Ishikawa (cell line): Measurements from ENCODE around the gene ABR.

ENCODE experiments used
- CEBPB ChIP-seq: IDR thresholded peaks from 2 replicates; pipeline ENCODE4 v1.6.1; 2012
- CREB1 ChIP-seq: IDR thresholded peaks from 2 replicates; pipeline ENCODE4 v1.6.1; 2012; ENCODE audit warnings: low read depth
- EGR1 ChIP-seq: IDR thresholded peaks from 2 replicates; pipeline ENCODE4 v1.6.1; 2012
- EP300 ChIP-seq: IDR thresholded peaks from 2 replicates; pipeline ENCODE4 v1.6.1; 2012; ENCODE audit warnings: borderline replicate concordance
- FOXM1 ChIP-seq: IDR thresholded peaks from 2 replicates; pipeline ENCODE4 v1.6.1; 2012; ENCODE audit warnings: low read depth, borderline replicate concordance
- NFIC ChIP-seq: IDR thresholded peaks from 2 replicates; pipeline ENCODE4 v1.6.1; 2012
- RAD21 ChIP-seq: IDR thresholded peaks from 2 replicates; pipeline ENCODE4 v1.6.1; 2012; ENCODE audit warnings: low read depth
- TAF1 ChIP-seq: IDR thresholded peaks from 2 replicates; pipeline ENCODE4 v1.6.1; 2012; ENCODE audit warnings: low read depth, mild to moderate bottlenecking
- TCF12 ChIP-seq: IDR thresholded peaks from 2 replicates; pipeline ENCODE4 v1.6.1; 2012; ENCODE audit warnings: low read depth
- TEAD4 ChIP-seq: IDR thresholded peaks from 2 replicates; pipeline ENCODE4 v1.6.1; 2012
- YY1 ChIP-seq: IDR thresholded peaks from 2 replicates; pipeline ENCODE4 v1.6.1; 2012; ENCODE audit warnings: low read depth
- ZBTB7A ChIP-seq: IDR thresholded peaks from 2 replicates; pipeline ENCODE4 v1.6.1; 2012; ENCODE audit warnings: low read depth
- TF ChIP-seq, protein P1 (sequence below): IDR thresholded peaks from 2 replicates; pipeline ENCODE4 v1.6.1; 2012; ENCODE audit warnings: low read depth, mild to moderate bottlenecking
- TF ChIP-seq, protein P2 (sequence below): IDR thresholded peaks from 2 replicates; pipeline ENCODE4 v1.6.1; 2012
- TF ChIP-seq, protein P3 (sequence below): IDR thresholded peaks from 2 replicates; pipeline ENCODE4 v1.6.1; 2012

ABR gene

DNA sequence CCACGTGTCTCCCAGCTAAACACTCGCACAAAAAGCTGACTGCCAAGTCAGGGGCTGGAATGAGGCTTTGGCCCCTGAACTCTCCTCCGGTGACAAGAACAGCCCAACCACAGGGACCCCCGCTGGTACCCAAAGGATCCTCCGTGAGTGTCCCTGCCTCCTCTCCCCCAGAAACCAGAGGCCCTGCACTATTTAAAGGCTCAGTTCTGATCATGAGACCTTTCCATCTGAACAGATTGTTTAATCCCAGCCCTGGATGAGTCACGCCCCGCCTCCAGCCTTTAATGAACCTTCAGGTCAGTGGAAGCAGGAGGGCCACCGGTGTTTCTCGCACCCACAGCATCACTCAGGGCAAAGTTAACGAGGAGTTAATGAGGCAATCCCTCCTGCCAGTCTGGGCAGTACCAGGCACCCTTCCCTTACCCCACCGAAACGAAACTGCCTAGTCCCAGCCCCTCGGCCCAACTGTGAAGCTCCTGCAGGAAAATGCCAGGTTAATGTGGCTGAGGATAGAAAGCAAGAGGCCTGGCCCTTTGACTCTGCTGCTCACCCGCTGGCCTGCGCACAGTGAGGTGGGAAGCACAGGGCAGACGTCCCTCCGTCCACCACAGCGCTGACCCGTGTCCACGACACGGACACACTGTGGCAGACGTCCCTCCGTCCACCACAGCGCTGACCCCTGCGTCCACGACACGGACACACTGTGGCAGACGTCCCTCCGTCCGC is 150.4 kb downstream of the ABR start:
- TF ChIP-seq EGR1 = no peak
- TF ChIP-seq YY1 = no peak
- no peak for TF ChIP-seq RAD21
- TF ChIP-seq EP300 = no peak
- TF ChIP-seq NFIC = no peak
- TF ChIP-seq CEBPB = no peak
- no peak for TF ChIP-seq ZBTB7A
- TF ChIP-seq TCF12 = no peak
- TF ChIP-seq FOXM1 = no peak
- TF ChIP-seq, protein P1, sequence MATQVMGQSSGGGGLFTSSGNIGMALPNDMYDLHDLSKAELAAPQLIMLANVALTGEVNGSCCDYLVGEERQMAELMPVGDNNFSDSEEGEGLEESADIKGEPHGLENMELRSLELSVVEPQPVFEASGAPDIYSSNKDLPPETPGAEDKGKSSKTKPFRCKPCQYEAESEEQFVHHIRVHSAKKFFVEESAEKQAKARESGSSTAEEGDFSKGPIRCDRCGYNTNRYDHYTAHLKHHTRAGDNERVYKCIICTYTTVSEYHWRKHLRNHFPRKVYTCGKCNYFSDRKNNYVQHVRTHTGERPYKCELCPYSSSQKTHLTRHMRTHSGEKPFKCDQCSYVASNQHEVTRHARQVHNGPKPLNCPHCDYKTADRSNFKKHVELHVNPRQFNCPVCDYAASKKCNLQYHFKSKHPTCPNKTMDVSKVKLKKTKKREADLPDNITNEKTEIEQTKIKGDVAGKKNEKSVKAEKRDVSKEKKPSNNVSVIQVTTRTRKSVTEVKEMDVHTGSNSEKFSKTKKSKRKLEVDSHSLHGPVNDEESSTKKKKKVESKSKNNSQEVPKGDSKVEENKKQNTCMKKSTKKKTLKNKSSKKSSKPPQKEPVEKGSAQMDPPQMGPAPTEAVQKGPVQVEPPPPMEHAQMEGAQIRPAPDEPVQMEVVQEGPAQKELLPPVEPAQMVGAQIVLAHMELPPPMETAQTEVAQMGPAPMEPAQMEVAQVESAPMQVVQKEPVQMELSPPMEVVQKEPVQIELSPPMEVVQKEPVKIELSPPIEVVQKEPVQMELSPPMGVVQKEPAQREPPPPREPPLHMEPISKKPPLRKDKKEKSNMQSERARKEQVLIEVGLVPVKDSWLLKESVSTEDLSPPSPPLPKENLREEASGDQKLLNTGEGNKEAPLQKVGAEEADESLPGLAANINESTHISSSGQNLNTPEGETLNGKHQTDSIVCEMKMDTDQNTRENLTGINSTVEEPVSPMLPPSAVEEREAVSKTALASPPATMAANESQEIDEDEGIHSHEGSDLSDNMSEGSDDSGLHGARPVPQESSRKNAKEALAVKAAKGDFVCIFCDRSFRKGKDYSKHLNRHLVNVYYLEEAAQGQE = no peak
- no peak for TF ChIP-seq TAF1
- no peak for TF ChIP-seq TEAD4
- TF ChIP-seq, protein P2, sequence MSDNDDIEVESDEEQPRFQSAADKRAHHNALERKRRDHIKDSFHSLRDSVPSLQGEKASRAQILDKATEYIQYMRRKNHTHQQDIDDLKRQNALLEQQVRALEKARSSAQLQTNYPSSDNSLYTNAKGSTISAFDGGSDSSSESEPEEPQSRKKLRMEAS = no peak
- no peak for TF ChIP-seq CREB1

DNA sequence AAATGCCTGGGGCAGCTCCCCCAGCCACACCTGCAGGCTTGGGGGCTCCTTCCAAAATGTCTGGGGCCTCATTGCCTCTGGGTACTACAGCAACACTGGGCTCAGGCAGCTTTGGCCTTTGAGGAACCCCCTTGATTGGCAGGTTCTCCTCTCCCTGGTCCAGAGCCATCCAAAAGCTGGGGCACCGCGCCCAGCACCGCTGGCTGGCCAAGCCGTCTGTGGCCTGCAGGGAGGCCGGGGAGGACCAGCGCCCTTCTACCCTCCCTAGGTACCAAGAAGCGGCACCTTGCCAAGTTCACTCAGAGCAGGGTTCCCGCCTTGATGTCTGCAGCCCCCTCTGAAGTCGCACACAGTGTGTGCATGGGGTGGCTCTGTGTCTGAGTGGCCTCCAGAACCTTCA is 152.7 kb downstream of the ABR start:
- TF ChIP-seq, protein P1 = no peak
- no peak for TF ChIP-seq TAF1
- TF ChIP-seq EP300 = no peak
- no peak for TF ChIP-seq RAD21
- no peak for TF ChIP-seq NFIC
- no peak for TF ChIP-seq TEAD4
- no peak for TF ChIP-seq EGR1
- TF ChIP-seq, protein P2 = no peak
- TF ChIP-seq FOXM1 = no peak
- TF ChIP-seq, protein P3, sequence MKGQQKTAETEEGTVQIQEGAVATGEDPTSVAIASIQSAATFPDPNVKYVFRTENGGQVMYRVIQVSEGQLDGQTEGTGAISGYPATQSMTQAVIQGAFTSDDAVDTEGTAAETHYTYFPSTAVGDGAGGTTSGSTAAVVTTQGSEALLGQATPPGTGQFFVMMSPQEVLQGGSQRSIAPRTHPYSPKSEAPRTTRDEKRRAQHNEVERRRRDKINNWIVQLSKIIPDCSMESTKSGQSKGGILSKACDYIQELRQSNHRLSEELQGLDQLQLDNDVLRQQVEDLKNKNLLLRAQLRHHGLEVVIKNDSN = no peak
- TF ChIP-seq YY1 = no peak
- TF ChIP-seq TCF12 = no peak
- no peak for TF ChIP-seq ZBTB7A
- TF ChIP-seq CEBPB = no peak
- TF ChIP-seq CREB1 = no peak

DNA sequence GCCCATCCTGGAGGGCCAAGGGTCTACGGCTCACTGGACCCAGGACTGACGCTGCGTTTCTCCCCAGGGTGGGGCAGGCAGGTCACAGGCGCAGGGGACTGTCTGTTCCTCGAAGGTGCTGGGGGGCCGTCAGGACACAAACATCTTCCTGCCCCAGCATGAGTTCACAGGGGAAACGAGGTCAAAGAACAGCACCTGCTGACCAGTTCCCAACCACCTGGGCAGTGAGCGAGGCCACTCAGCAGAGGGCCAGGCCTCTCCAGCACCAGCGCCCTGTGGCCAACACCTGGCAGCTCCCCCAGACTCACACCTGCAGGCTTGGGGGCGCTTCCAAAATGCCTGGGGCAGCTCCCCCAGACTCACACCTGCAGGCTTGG is 153.2 kb downstream of the ABR start:
- TF ChIP-seq RAD21 = no peak
- TF ChIP-seq CEBPB = no peak
- no peak for TF ChIP-seq FOXM1
- TF ChIP-seq, protein P3 = no peak
- TF ChIP-seq TAF1 = no peak
- no peak for TF ChIP-seq EGR1
- TF ChIP-seq, protein P2 = no peak
- TF ChIP-seq ZBTB7A = no peak

DNA sequence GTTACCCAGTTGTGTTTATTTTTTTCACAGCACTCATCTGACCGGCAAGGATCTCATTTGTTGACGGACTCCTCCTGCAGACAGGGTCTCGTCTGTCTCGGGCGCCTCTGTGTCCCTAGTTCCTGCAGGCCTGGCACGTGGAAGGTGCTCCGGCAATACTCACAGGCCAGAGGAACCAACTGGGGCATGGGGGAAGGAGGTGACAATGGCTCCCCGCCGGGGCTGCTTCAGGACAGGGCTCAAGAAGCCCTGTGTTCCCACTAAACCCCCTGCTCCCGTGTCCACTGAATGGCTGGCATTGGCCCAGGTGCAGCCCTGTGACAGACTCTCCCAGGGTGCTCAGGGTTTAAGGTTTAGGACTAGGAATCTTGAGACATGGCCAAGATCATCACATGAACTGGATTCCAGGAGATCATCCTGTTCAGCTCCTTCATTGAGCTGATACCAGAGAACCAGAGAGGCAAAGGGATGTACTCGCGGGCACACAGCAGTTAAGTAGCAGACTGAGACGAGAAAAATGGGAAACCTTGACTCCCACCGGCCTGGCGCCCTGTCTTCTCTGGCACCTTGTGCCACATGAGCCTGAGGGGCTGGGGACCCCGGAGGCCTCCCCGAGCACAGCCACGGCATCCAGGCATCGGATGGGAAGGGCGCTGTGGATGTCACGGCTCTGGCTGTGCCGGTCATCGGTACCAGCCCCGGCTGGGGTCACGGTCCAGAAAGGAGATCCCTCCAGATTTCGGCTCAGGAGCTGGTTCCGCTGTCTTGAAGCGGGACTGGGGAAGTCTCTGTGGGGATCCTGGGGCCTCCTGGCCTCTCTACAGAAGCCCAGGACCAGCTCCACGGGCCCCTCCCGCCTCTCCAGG is 153.8 kb downstream of the ABR start:
- TF ChIP-seq CREB1 (no peak), TCF12 (no peak), ZBTB7A (no peak), CEBPB (no peak), NFIC (no peak), RAD21 (no peak)
- TF ChIP-seq, protein P2 = no peak

DNA sequence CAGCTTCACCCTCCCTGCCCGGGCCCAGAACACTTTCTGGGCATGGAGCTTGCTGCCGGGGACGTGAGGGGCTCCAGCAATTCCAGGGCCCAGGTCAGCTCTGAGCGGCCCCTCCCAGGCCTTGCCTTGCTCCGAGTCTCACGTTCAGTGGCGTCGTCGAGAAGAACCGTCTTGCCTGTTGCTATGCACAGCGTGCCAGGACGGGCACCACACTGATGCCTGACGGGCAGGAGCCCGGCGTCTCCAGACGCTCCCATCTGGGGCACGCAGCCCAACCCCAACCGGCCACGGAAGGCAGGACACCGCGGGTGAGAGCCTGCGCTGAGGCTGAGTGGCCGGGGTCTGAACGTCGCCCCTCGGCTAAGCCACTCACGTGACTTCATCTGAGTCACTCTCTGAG is 155.7 kb downstream of the ABR start:
- TF ChIP-seq RAD21 = no peak
- no peak for TF ChIP-seq YY1
- TF ChIP-seq, protein P1 = no peak
- no peak for TF ChIP-seq TCF12
